CD4-positive, alpha-beta T cell (primary cell): ENCODE measurements around the gene LRRC46. TPM values are rescaled to one million over a fixed set of nuclear protein-coding genes. Genes with fewer than 3 reads are reported as not detected.

Source experiments
- ATAC-seq: fragments of 200-7000 bp; cut with Tn5 transposase; one replicate; pipeline ENCODE4 v1.10.0; 2022; ENCODE audit warnings: mild to moderate bottlenecking; ENCODE audit not compliant: poor library complexity
- CTCF ChIA-PET: fragments of 350-600 bp; sonication (Branson Sonifier 250); formaldehyde crosslinking; loops from one replicate; lab custom pipeline; 2021; ENCODE audit warnings: antibody characterized with exemption, inconsistent platforms; lab: Charles Lee
- POLR2A ChIA-PET: fragments of 350-600 bp; sonication (Branson Sonifier 250); formaldehyde crosslinking; loops from one replicate; lab custom pipeline; 2021; ENCODE audit warnings: antibody characterized with exemption, inconsistent platforms; lab: Charles Lee
- DNase-seq, 14 experiments: peaks; one replicate each; pipeline ENCODE4 v3.0.0-alpha.2; 2013 to 2020; ENCODE audit warnings: mixed read lengths in 2 of 14
- H3K27ac ChIP-seq, 2 donors: one replicate each; pipeline versions ENCODE4 v1.5.1 to v1.7.0; 2013; ENCODE audit warnings: low read length in 2 of 2, low read depth in 1 of 2, mild to moderate bottlenecking in 1 of 2
- H3K27me3 ChIP-seq, 2 experiments: 1 replicate in 1 of 2; 2 replicates in 1 of 2; pipeline versions ENCODE4 v1.6.1 to v1.7.0; 2013; ENCODE audit warnings: low read length in 2 of 2, control low read depth in 1 of 2, mild to moderate bottlenecking in 1 of 2, moderate library complexity in 1 of 2; ENCODE audit not compliant: insufficient read depth in 2 of 2, control insufficient read depth in 1 of 2
- H3K36me3 ChIP-seq: one replicate; pipeline ENCODE4 v1.6.1; 2013; ENCODE audit warnings: low read length, control low read depth; ENCODE audit not compliant: insufficient read depth
- H3K4me1 ChIP-seq: one replicate; pipeline ENCODE4 v1.6.1; 2013; ENCODE audit warnings: low read length, control low read depth; ENCODE audit not compliant: insufficient read depth
- H3K4me3 ChIP-seq: one replicate; pipeline ENCODE4 v1.5.1; 2013; ENCODE audit warnings: mild to moderate bottlenecking, low read length, moderate library complexity
- H3K9me3 ChIP-seq, 2 experiments: 1 replicate in 1 of 2; 2 replicates in 1 of 2; pipeline versions ENCODE4 v1.6.1 to v1.7.0; 2013; ENCODE audit warnings: low read length in 2 of 2, mild to moderate bottlenecking in 2 of 2, control low read depth in 1 of 2, moderate library complexity in 1 of 2; ENCODE audit not compliant: control insufficient read depth in 1 of 2, insufficient read depth in 1 of 2
- H3K27ac Mint-ChIP-seq: one replicate; pipeline ENCODE4 v1.8.0; 2020; ENCODE audit warnings: mixed read lengths
- H3K27me3 Mint-ChIP-seq: one replicate; pipeline ENCODE4 v1.8.0; 2021; ENCODE audit warnings: mixed read lengths
- H3K36me3 Mint-ChIP-seq: one replicate; pipeline ENCODE4 v1.8.0; 2021; ENCODE audit warnings: low read depth, mixed read lengths
- H3K4me1 Mint-ChIP-seq: one replicate; pipeline ENCODE4 v1.8.0; 2021; ENCODE audit warnings: low read depth, mixed read lengths
- H3K4me3 Mint-ChIP-seq: one replicate; pipeline ENCODE4 v1.8.0; 2020; ENCODE audit warnings: mild to moderate bottlenecking, mixed read lengths
- H3K9me3 Mint-ChIP-seq: one replicate; pipeline ENCODE4 v1.8.0; 2020; ENCODE audit warnings: mixed read lengths
- CTCF ChIP-seq: fragments of 200-600 bp; IDR thresholded peaks from one replicate; pipeline ENCODE4 v1.8.0; 2022; ENCODE audit warnings: antibody characterized with exemption, mild to moderate bottlenecking
- intact Hi-C, 2 experiments: fragments of 100-400 bp; cut with DNase I in 1 of 2; cut with micrococcal nuclease in 1 of 2; formaldehyde crosslinking; loops; one replicate each; pipeline versions ENCODE4 v1.15.1 to v1.9.0; 2023 to 2025; cut with DNase I, micrococcal nuclease
- total RNA-seq, 174 experiments: library from RNA in 2 of 174; stranded (reverse) in 2 of 174; gene quantifications; one replicate each; pipeline ENCODE4 v1.2.3 and lab custom pipeline; 2021 to 2026

LRRC46 gene
- total RNA-seq, 2 experiments from 2014 or later = 0.42 to 0.85 TPM

DNA sequence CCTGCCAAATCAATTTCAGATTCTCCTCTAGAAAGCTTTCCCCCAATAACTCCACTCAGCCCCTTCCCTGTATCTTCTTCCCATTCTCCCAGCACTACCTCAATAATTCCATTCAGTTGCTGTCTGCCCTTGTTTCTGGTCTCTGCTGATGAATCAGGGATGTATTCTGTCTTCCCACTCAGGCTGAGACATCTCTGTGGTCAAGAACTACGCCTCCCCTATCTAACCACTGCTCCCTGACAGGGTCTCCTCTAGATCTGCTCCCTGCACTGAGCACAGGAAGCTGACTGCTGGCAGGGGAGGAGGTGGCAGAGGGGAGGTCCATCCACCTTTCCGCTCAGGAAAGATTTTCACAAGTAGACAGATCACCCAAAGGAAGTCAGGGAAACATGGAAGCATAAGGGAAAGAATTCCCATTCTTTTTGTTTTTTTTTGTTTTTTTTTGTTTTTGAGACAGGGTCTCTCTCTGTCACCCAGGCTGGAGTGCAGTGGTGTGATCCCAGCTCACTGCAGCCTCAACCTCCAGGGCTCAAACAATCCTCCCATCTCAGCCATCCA is 47.6 kb downstream of the LRRC46 start:
- no peak overlapping the region for H3K4me3 ChIP-seq
- no peak overlapping the region for H3K4me3 Mint-ChIP-seq
- ChIA-PET CTCF (no interaction called here), POLR2A (no interaction called here)
- H3K9me3 Mint-ChIP-seq = no peaks in the 10 kb centered on the region
- peaks cover 35% of the 10 kb centered on the region for H3K27me3 Mint-ChIP-seq
- TF ChIP-seq CTCF = no peak
- peaks cover 10 to 11% of the 10 kb centered on the region in 2 experiments for H3K27me3 ChIP-seq
- no peaks in the 10 kb centered on the region for H3K36me3 Mint-ChIP-seq
- H3K36me3 ChIP-seq = no peaks in the 10 kb centered on the region
- H3K4me1 ChIP-seq = peaks cover 21% of the 10 kb centered on the region
- intact Hi-C loops = no loop called here
- peaks cover 16% of the 10 kb centered on the region for H3K4me1 Mint-ChIP-seq
- no peak overlapping the region for H3K27ac Mint-ChIP-seq
- DNase-seq (no peak), ATAC-seq (no peak)
- H3K27ac ChIP-seq = no peak overlapping the region
- H3K9me3 ChIP-seq = no peaks in the 10 kb centered on the region

GRCh38 chr17:47879776-47880454 is 48.4 kb downstream of the LRRC46 start:
- Histone ChIP-seq H3K27ac (no peak overlapping the region), H3K36me3 (no peaks in the 10 kb centered on the region), H3K9me3 (no peaks in the 10 kb centered on the region), H3K4me1 (peaks cover 29% of the 10 kb centered on the region), H3K4me3 (no peak overlapping the region), H3K27me3 (peaks cover 5 to 10% of the 10 kb centered on the region in 2 experiments)
- ChIA-PET POLR2A (no interaction called here), CTCF (no interaction called here)
- H3K27ac Mint-ChIP-seq = no peak overlapping the region
- ATAC-seq = no peak
- H3K4me3 Mint-ChIP-seq = no peak overlapping the region
- intact Hi-C loops = no loop called here
- no peaks in the 10 kb centered on the region for H3K9me3 Mint-ChIP-seq
- peaks cover 27% of the 10 kb centered on the region for H3K27me3 Mint-ChIP-seq
- TF ChIP-seq CTCF = no peak
- no peaks in the 10 kb centered on the region for H3K36me3 Mint-ChIP-seq
- no peak for DNase-seq
- H3K4me1 Mint-ChIP-seq = peaks cover 24% of the 10 kb centered on the region

- Histone ChIP-seq H3K4me3 (no peak overlapping the region), H3K27me3 (peaks cover 5 to 7% of the 10 kb centered on the region in 2 experiments), H3K27ac (no peak overlapping the region), H3K4me1 (peaks cover 41% of the 10 kb centered on the region), H3K36me3 (no peaks in the 10 kb centered on the region), H3K9me3 (no peaks in the 10 kb centered on the region)
- Mint-ChIP-seq H3K27me3 (peaks cover 16% of the 10 kb centered on the region), H3K4me1 (peaks cover 35% of the 10 kb centered on the region), H3K27ac (no peak overlapping the region), H3K4me3 (no peak overlapping the region), H3K36me3 (no peaks in the 10 kb centered on the region), H3K9me3 (no peaks in the 10 kb centered on the region)
- CTCF ChIA-PET = interaction anchor here (1.5 kb wide), 1 partner anchor 39 kb away, joined by 3 read pairs; no protein-coding TSS in a partner anchor
- no peak for TF ChIP-seq CTCF
- ATAC-seq (no peak), DNase-seq (peak in 1 of 14 experiments; percentile 20)
- POLR2A ChIA-PET = no interaction called here
- intact Hi-C loops = no loop called here
These were observed 50.8 kb downstream of the LRRC46 start for GRCh38 chr17:47882247-47882646.
